K562 (cell line): ENCODE data around the gene DNAJC17. TPM values are rescaled to one million over a fixed set of nuclear protein-coding genes. Genes with fewer than 3 reads are reported as not detected.

Experiments
- BMI1 ChIP-seq: fragments of 150-350 bp; IDR thresholded peaks from 2 replicates; pipeline ENCODE4 v1.6.1; 2014; ENCODE audit warnings: low read length
- CREB5 ChIP-seq: fragments of 250-450 bp; sonication (Bioruptor Pico); IDR thresholded peaks from 2 replicates; pipeline ENCODE4 v1.5.0; 2020; ENCODE audit warnings: mild to moderate bottlenecking
- CTBP1 ChIP-seq: fragments of 450-650 bp; IDR thresholded peaks from 2 replicates; pipeline ENCODE4 v1.6.1; 2016; ENCODE audit warnings: borderline replicate concordance
- ELK3 ChIP-seq: fragments of 450-650 bp; formaldehyde crosslinking; IDR thresholded peaks from 2 replicates; pipeline ENCODE4 v1.4.0; 2020; ENCODE audit warnings: mild to moderate bottlenecking
- ETV5 ChIP-seq: sonication (generic); formaldehyde crosslinking; IDR thresholded peaks from 2 replicates; pipeline ENCODE4 v1.4.0; 2020; ENCODE audit warnings: low read depth, mild to moderate bottlenecking, missing genetic modification reagents
- EWSR1 ChIP-seq: fragments of 450-650 bp; IDR thresholded peaks from 2 replicates; pipeline ENCODE4 v1.6.1; 2018; ENCODE audit warnings: borderline replicate concordance, mild to moderate bottlenecking, low read depth, moderate library complexity; ENCODE audit not compliant: partially characterized antibody
- HDAC2 ChIP-seq: fragments of 450-650 bp; IDR thresholded peaks from 2 replicates; pipeline ENCODE4 v1.6.1; 2016; ENCODE audit warnings: mild to moderate bottlenecking
- HNRNPL ChIP-seq: fragments of 200-400 bp; formaldehyde crosslinking; IDR thresholded peaks from 2 replicates; pipeline ENCODE4 v1.6.1; 2017; ENCODE audit warnings: low read depth, mild to moderate bottlenecking, low read length
- HNRNPLL ChIP-seq: fragments of 200-400 bp; formaldehyde crosslinking; IDR thresholded peaks from 2 replicates; pipeline ENCODE4 v1.6.1; 2017; ENCODE audit warnings: low read length, low read depth, mild to moderate bottlenecking; ENCODE audit not compliant: poor library complexity, severe bottlenecking
- IRF9 ChIP-seq: fragments of 450-650 bp; IDR thresholded peaks from 2 replicates; pipeline ENCODE4 v1.6.1; 2016; ENCODE audit warnings: missing biosample characterization, missing genetic modification characterization
- KDM4B ChIP-seq, 2 experiments: fragments of 450-650 bp in 1 of 2; sonication (generic) in 1 of 2; IDR thresholded peaks; 2 replicates each; pipeline ENCODE4 v1.6.1; 2016 to 2017; ENCODE audit warnings: borderline replicate concordance in 2 of 2, antibody characterized with exemption in 1 of 2, low read depth in 1 of 2, mild to moderate bottlenecking in 1 of 2
- MTA3 ChIP-seq: fragments of 450-650 bp; formaldehyde crosslinking; IDR thresholded peaks from 2 replicates; pipeline ENCODE4 v1.6.1; 2017; ENCODE audit warnings: mild to moderate bottlenecking, borderline replicate concordance
- PHF20 ChIP-seq: fragments of 450-650 bp; IDR thresholded peaks from 2 replicates; pipeline ENCODE4 v1.6.1; 2018; ENCODE audit not compliant: partially characterized antibody
- PKNOX1 ChIP-seq: fragments of 450-650 bp; IDR thresholded peaks from 2 replicates; pipeline ENCODE4 v1.6.1; 2016
- POLR2G ChIP-seq: fragments of 200-400 bp; formaldehyde crosslinking; IDR thresholded peaks from 2 replicates; pipeline ENCODE4 v1.6.1; 2017; ENCODE audit warnings: low read depth, mild to moderate bottlenecking, antibody characterized with exemption, low read length, moderate library complexity
- POU5F1 ChIP-seq: fragments of 150-350 bp; IDR thresholded peaks from 2 replicates; pipeline ENCODE4 v1.6.1; 2014; ENCODE audit warnings: borderline replicate concordance, low read length, low read depth, mild to moderate bottlenecking; ENCODE audit not compliant: partially characterized antibody
- PRMT5 ChIP-seq: sonication (generic); formaldehyde crosslinking; IDR thresholded peaks from 2 replicates; pipeline ENCODE4 v1.5.0; 2020; ENCODE audit warnings: missing genetic modification reagents
- RCOR1 ChIP-seq, 2 experiments: IDR thresholded peaks; 2 replicates each; pipeline ENCODE4 v1.6.1; 2012; ENCODE audit warnings: low read depth in 2 of 2, low read length in 2 of 2, borderline replicate concordance in 1 of 2, improper control_type of control experiment in 1 of 2
- RFX5 ChIP-seq: IDR thresholded peaks from 2 replicates; pipeline ENCODE4 v1.6.1; 2011; ENCODE audit warnings: low read depth, mild to moderate bottlenecking, improper control_type of control experiment, low read length
- SIN3B ChIP-seq: fragments of 450-650 bp; IDR thresholded peaks from 2 replicates; pipeline ENCODE4 v1.6.1; 2017; ENCODE audit warnings: low read depth, mild to moderate bottlenecking, moderate library complexity
- ZBTB2 ChIP-seq: fragments of 450-650 bp; IDR thresholded peaks from 2 replicates; pipeline ENCODE4 v1.6.1; 2016; ENCODE audit warnings: antibody characterized with exemption
- ZKSCAN1 ChIP-seq: fragments of 150-350 bp; IDR thresholded peaks from 2 replicates; pipeline ENCODE4 v1.6.1; 2016; ENCODE audit warnings: low read depth, low read length
- polyA plus RNA-seq, 8 experiments: library from polyadenylated mRNA; depleted of rRNA in 4 of 8; stranded (reverse) in 5 of 8; unstranded in 3 of 8; fragments of >200 nt; fragmentation: Nextera tagmentation in 2 of 8; fragmentation: Illumina TruSeq in 1 of 8; extraction: Ambion mirVana in 2 of 8; extraction: Trizol in 1 of 8; gene quantifications; 2 replicates each; pipeline versions ENCODE4 v1.2.1 to v1.2.3, GENCODE V29; 2011 to 2014; ENCODE audit warnings: inconsistent platforms in 1 of 8, missing spikeins in 1 of 8
- total RNA-seq, 7 experiments: library from RNA; depleted of rRNA in 6 of 7; stranded (reverse); fragments of >200 nt in 6 of 7; fragmentation: Illumina TruSeq in 2 of 7; extraction: Trizol in 2 of 7; gene quantifications; 2 replicates each; pipeline versions ENCODE4 v1.2.1 to v1.2.3, GENCODE V29; 2011 to 2021; ENCODE audit warnings: low replicate concordance in 1 of 7

The DNAJC17 gene
- total and polyA plus RNA-seq, 9 of the 15 experiments (the other 6 are each of a cell fraction or from before 2014, with no cell fraction given) = 2.4 to 79.4 (median 44.2) TPM

GRCh38 chr15:40746916-40747418 lies 60.3 kb downstream of the DNAJC17 start (continued):
- TF ChIP-seq IRF9 (tag) (0 out of 2 replicates have a peak, but pooled peaks have one; percentile 66), PHF20 (no peak), HDAC2 (peak; percentile 56), ZBTB2 (no peak), POLR2G (no peak), RFX5 (no peak), RCOR1 (IDR thresholded peaks at IDR 0.05; ENCODE audit: borderline replicate concordance in 1 of 2, low read depth in 2 of 2, low read length in 2 of 2) (peak in 1 of 2 experiments; percentile 90; a peak in 2 of 4 replicates), SIN3B (no peak; the same call in 1 of the 2 replicates), POU5F1 (no peak), EWSR1 (no peak), HNRNPLL (no peak), ETV5 (CRISPR knock-in tag) (no peak), ELK3 (no peak), CTBP1 (peak; percentile 71; the same call in 1 of the 2 replicates), HNRNPL (no peak), PKNOX1 (peak; percentile 43; the same call in 1 of the 2 replicates), CREB5 (no peak), MTA3 (no peak), BMI1 (no peak), PRMT5 (CRISPR knock-in tag) (no peak), ZKSCAN1 (no peak), KDM4B (IDR thresholded peaks at IDR 0.05; ENCODE audit: borderline replicate concordance in 2 of 2, low read depth in 1 of 2) (no peak)
